GM12873 (cell line): ENCODE data around the gene GPR87.

Experiments used
- CTCF ChIP-seq: IDR thresholded peaks from 2 replicates; pipeline ENCODE4 v1.5.1; 2012; ENCODE audit warnings: low read depth, mild to moderate bottlenecking, moderate library complexity, low read length, control low read depth; ENCODE audit not compliant: insufficient read depth; ENCODE audit errors: missing control alignments

Gene GPR87

GRCh38 chr3:151307131-151307530 lies 9.5 kb downstream of the GPR87 start:
- TF ChIP-seq CTCF: no peak

- no peak for TF ChIP-seq CTCF
Observed at GRCh38 chr3:151306168-151306810, 10.3 kb downstream of the GPR87 start.

- no peak for TF ChIP-seq CTCF
Observed at GRCh38 chr3:151305775-151306151, 10.9 kb downstream of the GPR87 start.

GRCh38 chr3:151305060-151305774 lies 11.4 kb downstream of the GPR87 start:
- no peak for TF ChIP-seq CTCF

DNA sequence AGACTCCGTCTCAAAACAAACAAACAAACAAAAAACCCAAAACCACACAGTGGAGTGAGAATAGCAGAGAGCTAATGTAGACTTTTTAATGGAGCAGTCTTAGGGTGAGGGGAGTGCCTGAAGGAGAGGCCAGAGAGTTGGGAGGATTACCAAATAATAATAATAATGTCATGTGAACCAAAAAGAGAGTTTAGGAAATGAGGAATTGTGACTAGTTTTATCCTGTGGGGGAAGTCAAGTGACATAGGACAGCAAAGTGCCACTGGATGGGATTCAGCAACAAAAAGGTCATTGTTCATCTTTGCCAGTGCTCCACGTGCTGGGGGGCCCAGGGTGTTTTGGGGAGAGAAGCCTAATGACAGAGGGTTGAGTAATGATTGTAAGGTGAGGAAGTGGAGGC lies 12.9 kb downstream of the GPR87 start:
- TF ChIP-seq CTCF: no peak

DNA sequence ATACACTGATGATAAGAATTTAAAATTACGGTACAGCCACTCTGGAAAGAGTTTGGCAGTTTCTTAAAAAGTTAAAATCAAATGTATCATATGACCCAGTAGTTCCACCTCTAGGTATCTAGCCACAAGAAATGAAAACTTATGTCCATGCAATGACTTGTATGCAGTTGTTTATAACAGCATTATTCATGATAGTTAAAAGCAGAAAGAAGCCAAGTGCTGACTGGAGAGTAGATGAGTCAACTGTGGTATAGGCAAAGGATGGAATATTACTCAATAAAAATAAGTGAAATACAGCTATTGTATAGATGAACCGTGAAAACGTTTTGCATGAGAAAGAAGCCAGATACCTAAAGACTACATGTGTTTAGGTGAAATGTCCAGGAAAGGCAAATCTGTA lies 14.8 kb downstream of the GPR87 start:
- no peak for TF ChIP-seq CTCF

DNA sequence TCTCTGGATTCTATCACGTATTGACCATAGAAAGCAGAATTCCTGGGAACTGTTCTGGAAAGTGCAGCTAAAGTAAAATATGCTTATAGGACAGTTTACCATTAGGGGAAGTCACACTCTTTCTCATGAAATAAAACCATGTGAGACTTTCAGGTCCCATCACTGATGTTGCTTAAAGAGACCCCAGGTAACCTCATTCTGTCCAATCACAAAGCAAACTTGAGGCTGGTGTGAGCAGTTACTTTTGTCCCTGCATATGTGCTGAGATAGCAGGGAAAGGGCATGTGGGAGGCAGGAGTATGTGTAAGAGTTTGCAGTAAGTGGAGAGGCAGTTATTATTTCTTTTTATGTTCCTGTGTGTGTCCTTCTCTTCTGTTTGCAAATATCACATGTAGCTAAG lies 16.1 kb downstream of the GPR87 start:
- TF ChIP-seq CTCF: no peak
